Liver (tissue), 9 donors: ENCODE data around the gene HMGCL. TPM values are rescaled to one million over a fixed set of nuclear protein-coding genes. Genes with fewer than 3 reads are reported as not detected.
"Not testable (repeated sequence)": the region's sequence is repeated elsewhere in the genome, so short reads cannot be mapped to it uniquely, and the experiment has no call there.

ENCODE experiments used
- DNase-seq: peaks from one replicate; pipeline ENCODE4 v3.0.0-alpha.2; 2017; ENCODE audit warnings: low spot score
- H3K27ac ChIP-seq, 2 donors: one replicate each; pipeline ENCODE4 v1.7.0; 2013; ENCODE audit warnings: inconsistent platforms in 2 of 2, low read length in 2 of 2, control low read depth in 1 of 2, low read depth in 1 of 2, mild to moderate bottlenecking in 1 of 2
- H3K27me3 ChIP-seq, 4 donors: one replicate each; pipeline versions ENCODE4 v1.6.1 to v1.7.0; 2013; ENCODE audit warnings: low read length in 3 of 4, inconsistent platforms in 1 of 4, mild to moderate bottlenecking in 1 of 4, moderate library complexity in 1 of 4; ENCODE audit not compliant: control insufficient read depth in 4 of 4, insufficient read depth in 4 of 4
- H3K36me3 ChIP-seq, 4 donors: one replicate each; pipeline versions ENCODE4 v1.6.1 to v1.7.0; 2013; ENCODE audit warnings: low read length in 3 of 4, mild to moderate bottlenecking in 3 of 4, low read depth in 1 of 4, moderate library complexity in 1 of 4; ENCODE audit not compliant: control insufficient read depth in 4 of 4, insufficient read depth in 3 of 4
- H3K4me1 ChIP-seq, 4 donors: one replicate each; pipeline versions ENCODE4 v1.6.1 to v1.7.0; 2013; ENCODE audit warnings: low read length in 3 of 4, mild to moderate bottlenecking in 3 of 4, moderate library complexity in 1 of 4; ENCODE audit not compliant: control insufficient read depth in 4 of 4, insufficient read depth in 4 of 4
- H3K4me3 ChIP-seq, 3 donors: one replicate each; pipeline versions ENCODE4 v1.6.1 to v1.7.0; 2013; ENCODE audit warnings: low read length in 3 of 3, control low read depth in 1 of 3, low read depth in 1 of 3, mild to moderate bottlenecking in 1 of 3
- H3K9ac ChIP-seq, 2 donors: one replicate each; pipeline ENCODE4 v1.7.0; 2013; ENCODE audit warnings: low read length in 2 of 2, mild to moderate bottlenecking in 2 of 2, moderate library complexity in 2 of 2, control low read depth in 1 of 2, low read depth in 1 of 2
- H3K9me3 ChIP-seq, 4 donors: one replicate each; pipeline versions ENCODE4 v1.6.1 to v1.7.0; 2013; ENCODE audit warnings: low read length in 3 of 4; ENCODE audit not compliant: control insufficient read depth in 4 of 4
- EGR1 ChIP-seq, 2 donors: IDR thresholded peaks; 2 replicates each; pipeline ENCODE4 v1.6.1; 2016 to 2018; ENCODE audit warnings: antibody characterized with exemption in 2 of 2, low read depth in 2 of 2
- FOXA1 ChIP-seq: IDR thresholded peaks from 2 replicates; pipeline ENCODE4 v1.6.1; 2016; ENCODE audit warnings: antibody characterized with exemption
- FOXA2 ChIP-seq: IDR thresholded peaks from 2 replicates; pipeline ENCODE4 v1.6.1; 2016; ENCODE audit warnings: antibody characterized with exemption
- HNF4A ChIP-seq, 2 donors: conservative IDR thresholded peaks; 2 replicates each; pipeline ENCODE4 v1.6.1; 2016; ENCODE audit warnings: antibody characterized with exemption in 2 of 2, mild to moderate bottlenecking in 2 of 2
- HNF4G ChIP-seq: IDR thresholded peaks from 2 replicates; pipeline ENCODE4 v1.6.1; 2016; ENCODE audit warnings: antibody characterized with exemption
- JUND ChIP-seq, 2 donors: IDR thresholded peaks; 2 replicates each; pipeline ENCODE4 v1.6.1; 2016; ENCODE audit warnings: antibody characterized with exemption in 2 of 2
- NR2F2 ChIP-seq: IDR thresholded peaks from 2 replicates; pipeline ENCODE4 v1.6.1; 2016; ENCODE audit warnings: antibody characterized with exemption
- RAD21 ChIP-seq, 2 donors: IDR thresholded peaks; 2 replicates each; pipeline ENCODE4 v1.6.1; 2016; ENCODE audit warnings: antibody characterized with exemption in 2 of 2, mild to moderate bottlenecking in 2 of 2
- RXRA ChIP-seq, 2 donors: IDR thresholded peaks; 2 replicates each; pipeline ENCODE4 v1.6.1; 2017 to 2018; ENCODE audit warnings: antibody characterized with exemption in 2 of 2, mild to moderate bottlenecking in 1 of 2
- SP1 ChIP-seq: IDR thresholded peaks from 2 replicates; pipeline ENCODE4 v1.6.1; 2018; ENCODE audit warnings: antibody characterized with exemption, mild to moderate bottlenecking
- YY1 ChIP-seq: IDR thresholded peaks from 2 replicates; pipeline ENCODE4 v1.6.1; 2016; ENCODE audit warnings: antibody characterized with exemption, mild to moderate bottlenecking
- WGBS: extraction: QIAGEN DNeasy Blood & Tissue Kit; methylation state at CpG from one replicate; pipeline ENCODE4 v1.1.7; 2013; 5-methylcytosine and 5-hydroxymethylcytosine counted together
- polyA plus RNA-seq, 2 donors: library from polyadenylated mRNA; stranded (reverse) in 1 of 2; unstranded in 1 of 2; fragments of 200-250 nt in 1 of 2; fragments of >200 nt in 1 of 2; fragmentation: Nextera tagmentation in 1 of 2; extraction: Ambion mirVana in 1 of 2; gene quantifications; one replicate each; pipeline versions ENCODE4 v1.2.1 to v1.2.3, GENCODE V29; 2013 to 2015
- total RNA-seq, 2 donors: library from RNA; depleted of rRNA; stranded (reverse); fragments of >200 nt; gene quantifications; one replicate each; pipeline ENCODE4 v1.2.3, GENCODE V29; 2014
- TF ChIP-seq, protein P1 (sequence below): IDR thresholded peaks from 2 replicates; pipeline ENCODE4 v1.6.1; 2016; ENCODE audit warnings: antibody characterized with exemption
- TF ChIP-seq, protein P2 (sequence below): IDR thresholded peaks from 2 replicates; pipeline ENCODE4 v1.6.1; 2016; ENCODE audit warnings: antibody characterized with exemption
- TF ChIP-seq, protein P3 (sequence below): IDR thresholded peaks from 2 replicates; pipeline ENCODE4 v1.6.1; 2016; ENCODE audit warnings: antibody characterized with exemption
- donor health status: healthy.
- donor health status: healthy.
- donor health status: healthy.
- donor health status: healthy.
- donor health status: healthy.

The HMGCL gene
- total and polyA plus RNA-seq, 4 donors = 68.2 to 198 (median 149) TPM

DNA sequence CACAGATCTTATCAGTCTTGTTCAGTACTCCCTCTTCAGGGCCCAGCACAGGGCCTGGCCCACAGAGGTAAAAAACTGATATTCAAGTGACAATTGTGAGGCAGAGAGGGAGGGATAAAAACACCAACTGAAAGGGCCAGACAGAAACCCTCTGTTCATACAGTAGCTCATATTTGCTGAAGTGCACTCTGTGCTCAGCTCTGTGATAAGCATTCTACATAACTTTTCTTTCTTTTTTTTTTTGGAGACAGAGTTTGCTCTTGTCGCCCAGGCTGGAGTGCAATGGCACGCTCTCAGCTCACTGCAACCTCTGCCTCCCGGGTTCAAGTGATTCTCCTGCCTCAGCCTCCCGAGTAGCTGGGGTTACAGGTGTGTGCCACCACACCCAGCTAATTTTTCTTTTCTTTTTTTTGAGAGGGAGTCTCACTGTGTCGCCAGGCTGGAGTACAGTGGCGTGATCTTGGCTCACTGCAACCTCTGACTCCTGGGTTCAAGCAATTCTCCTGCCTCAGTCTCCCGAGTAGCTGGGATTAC is 22.4 kb downstream of the HMGCL start:
- H3K4me3 ChIP-seq, H3K9me3 ChIP-seq, DNase-seq, H3K27me3 ChIP-seq, H3K9ac ChIP-seq: not testable (repeated sequence)
- WGBS = 93% methylated on average over 7 of the region's 7 CpGs
- peaks cover 2 to 23% (median 9%) of the 10 kb centered on the region in 4 donors for H3K36me3 ChIP-seq
- H3K4me1 ChIP-seq = peaks cover 12 to 47% (median 44%) of the 10 kb centered on the region in 4 donors
- peak overlapping the region in 1 of 2 donors; percentile 100 for H3K27ac ChIP-seq

DNA sequence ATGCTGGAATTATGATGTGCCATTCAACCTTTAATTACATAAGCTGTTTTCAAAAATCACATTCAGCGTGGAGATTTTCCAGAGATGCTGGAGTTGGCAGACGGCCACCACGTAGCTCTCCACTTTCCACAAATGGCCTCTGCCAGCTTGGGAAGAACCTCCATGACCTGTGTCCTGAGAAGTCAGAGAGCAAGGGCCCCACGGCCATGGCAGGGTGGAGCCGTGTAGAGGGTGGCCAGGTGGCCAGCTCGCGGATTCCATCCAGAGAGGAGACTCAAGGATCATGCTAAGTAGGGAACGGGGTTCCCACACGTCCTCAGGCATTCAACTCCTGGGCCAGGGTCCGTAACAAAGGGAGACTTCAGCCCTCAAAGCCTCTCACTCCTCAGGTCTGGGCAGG is 23.4 kb downstream of the HMGCL start:
- Histone ChIP-seq H3K4me3 (no peak overlapping the region), H3K36me3 (peaks cover 3 to 21% (median 7%) of the 10 kb centered on the region in 4 donors), H3K9ac (peak overlapping the region in 1 of 2 donors; percentile 8)

DNA sequence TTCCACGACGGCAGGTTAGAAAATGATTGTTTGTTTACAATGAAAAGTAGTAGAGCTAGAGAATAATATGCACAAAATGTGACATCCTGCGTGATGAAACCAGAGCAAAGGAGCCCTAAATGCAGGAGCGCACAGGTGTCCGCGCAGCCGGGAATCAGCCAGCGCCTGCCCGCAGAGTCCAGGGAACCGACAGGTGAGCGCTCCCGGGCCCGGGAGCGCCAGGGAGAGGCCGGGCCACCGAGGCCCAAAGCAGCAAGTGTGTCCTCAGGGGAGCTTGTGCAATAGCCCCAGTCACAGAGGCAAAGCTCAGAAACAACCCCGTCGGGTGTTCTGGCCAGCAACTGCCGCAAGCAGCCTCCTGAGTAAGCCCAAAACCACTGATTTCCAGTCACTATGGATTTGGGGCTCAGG is 23.9 kb downstream of the HMGCL start:
- no peak for TF ChIP-seq NR2F2
- TF ChIP-seq, protein P1, sequence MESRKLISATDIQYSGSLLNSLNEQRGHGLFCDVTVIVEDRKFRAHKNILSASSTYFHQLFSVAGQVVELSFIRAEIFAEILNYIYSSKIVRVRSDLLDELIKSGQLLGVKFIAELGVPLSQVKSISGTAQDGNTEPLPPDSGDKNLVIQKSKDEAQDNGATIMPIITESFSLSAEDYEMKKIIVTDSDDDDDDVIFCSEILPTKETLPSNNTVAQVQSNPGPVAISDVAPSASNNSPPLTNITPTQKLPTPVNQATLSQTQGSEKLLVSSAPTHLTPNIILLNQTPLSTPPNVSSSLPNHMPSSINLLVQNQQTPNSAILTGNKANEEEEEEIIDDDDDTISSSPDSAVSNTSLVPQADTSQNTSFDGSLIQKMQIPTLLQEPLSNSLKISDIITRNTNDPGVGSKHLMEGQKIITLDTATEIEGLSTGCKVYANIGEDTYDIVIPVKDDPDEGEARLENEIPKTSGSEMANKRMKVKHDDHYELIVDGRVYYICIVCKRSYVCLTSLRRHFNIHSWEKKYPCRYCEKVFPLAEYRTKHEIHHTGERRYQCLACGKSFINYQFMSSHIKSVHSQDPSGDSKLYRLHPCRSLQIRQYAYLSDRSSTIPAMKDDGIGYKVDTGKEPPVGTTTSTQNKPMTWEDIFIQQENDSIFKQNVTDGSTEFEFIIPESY = no peak
- peak; percentile 23 for TF ChIP-seq YY1
- TF ChIP-seq FOXA1 = no peak
- TF ChIP-seq SP1 = peak; percentile 14
- peak; percentile 6 to 28 for TF ChIP-seq RAD21 (IDR thresholded peaks at IDR 0.05)
- Histone ChIP-seq H3K9me3 (no peaks in the 10 kb centered on the region), H3K9ac (peak overlapping the region; percentile 35 to 50), H3K27ac (peak overlapping the region; percentile 99 to 100), H3K4me1 (peaks cover 12 to 50% (median 44%) of the 10 kb centered on the region in 4 donors), H3K27me3 (no peaks in the 10 kb centered on the region), H3K36me3 (peaks cover 3 to 25% (median 6%) of the 10 kb centered on the region in 4 donors), H3K4me3 (peak overlapping the region; percentile 77 to 91 (median 80))
- no peak for DNase-seq
- WGBS = 11% methylated on average over 19 of the region's 19 CpGs

More for the DNA sequence above, 23.4 kb downstream of the HMGCL start:
- Histone ChIP-seq H3K9me3 (no peaks in the 10 kb centered on the region), H3K4me1 (peaks cover 12 to 50% (median 44%) of the 10 kb centered on the region in 4 donors), H3K27me3 (no peaks in the 10 kb centered on the region), H3K27ac (peak overlapping the region; percentile 99 to 100)
- 35% methylated on average over 10 of the region's 10 CpGs for WGBS
- TF ChIP-seq JUND (IDR thresholded peaks at IDR 0.05) (no peak), EGR1 (IDR thresholded peaks at IDR 0.05; ENCODE audit: low read depth in 2 of 2) (no peak), SP1 (no peak), FOXA2 (no peak), HNF4G (no peak), HNF4A (conservative IDR thresholded peaks at IDR 0.05) (peak; percentile 5 to 28), RAD21 (IDR thresholded peaks at IDR 0.05) (no peak), RXRA (IDR thresholded peaks at IDR 0.05) (peak; percentile 94 to 98), YY1 (no peak)
- TF ChIP-seq, protein P2, sequence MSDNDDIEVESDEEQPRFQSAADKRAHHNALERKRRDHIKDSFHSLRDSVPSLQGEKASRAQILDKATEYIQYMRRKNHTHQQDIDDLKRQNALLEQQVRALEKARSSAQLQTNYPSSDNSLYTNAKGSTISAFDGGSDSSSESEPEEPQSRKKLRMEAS = no peak
- TF ChIP-seq, protein P3, sequence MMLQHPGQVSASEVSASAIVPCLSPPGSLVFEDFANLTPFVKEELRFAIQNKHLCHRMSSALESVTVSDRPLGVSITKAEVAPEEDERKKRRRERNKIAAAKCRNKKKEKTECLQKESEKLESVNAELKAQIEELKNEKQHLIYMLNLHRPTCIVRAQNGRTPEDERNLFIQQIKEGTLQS = no peak
- DNase-seq = no peak
